GM18858 (cell line): ENCODE results near the gene CSF3R.
"Not testable (repeated sequence)": the region's sequence is repeated elsewhere in the genome, so short reads cannot be mapped to it uniquely, and the experiment has no call there.

ENCODE experiments used
- ATAC-seq: cut with Tn5 transposase; IDR thresholded peaks from one replicate; pipeline ENCODE4 v1.9.1; 2021; ENCODE audit not compliant: unreplicated experiment

The CSF3R gene

GRCh38 chr1:36484099-36484498 lies 1.4 kb upstream of the CSF3R start:
- no peak for ATAC-seq

- no peak for ATAC-seq
These were observed 666 bp downstream of the CSF3R start for GRCh38 chr1:36481771-36482723.

DNA sequence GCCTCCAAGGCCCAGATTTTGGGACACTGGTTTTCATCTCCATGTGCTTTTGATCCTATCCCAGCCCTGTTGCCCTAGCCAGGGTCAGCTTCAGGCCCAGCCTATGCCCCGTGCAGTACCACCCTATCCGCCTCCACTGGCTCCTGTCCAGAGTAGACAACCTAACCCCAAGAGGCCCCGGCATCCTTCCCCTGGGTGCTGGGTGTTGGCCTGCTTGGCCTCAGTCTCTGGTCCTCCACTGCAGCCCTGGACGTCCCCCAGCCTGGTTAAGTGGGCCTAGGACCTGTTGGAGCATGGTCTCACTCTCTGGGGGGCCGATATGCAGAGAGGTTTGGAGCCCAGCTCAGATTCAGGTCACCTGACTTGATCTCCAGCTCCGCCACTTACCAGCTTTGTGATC lies 1.6 kb downstream of the CSF3R start:
- no peak for ATAC-seq

- ATAC-seq: no peak
These were observed 2.6 kb downstream of the CSF3R start for GRCh38 chr1:36480161-36480560.

- ATAC-seq: no peak
These were observed 3.1 kb downstream of the CSF3R start for GRCh38 chr1:36479505-36480051.

DNA sequence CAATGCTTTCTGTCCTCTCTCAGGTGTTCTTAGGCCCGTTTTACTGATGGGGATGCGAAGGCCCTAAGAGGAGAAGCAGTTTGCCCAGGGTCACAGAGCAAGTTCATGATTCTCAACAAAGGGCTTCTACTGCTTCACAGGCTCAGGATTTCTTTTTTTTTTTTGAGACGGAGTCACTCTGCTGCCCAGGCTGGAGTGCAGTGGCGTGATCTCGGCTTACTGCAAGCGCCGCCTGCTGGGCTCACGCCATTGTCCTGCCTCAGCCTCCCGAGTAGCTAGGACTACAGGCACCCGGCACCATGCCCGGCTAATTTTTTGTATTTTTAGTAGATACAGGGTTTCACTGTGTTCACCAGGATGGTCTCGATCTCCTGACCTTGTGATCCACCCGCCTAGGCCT lies 5.1 kb downstream of the CSF3R start:
- ATAC-seq: not testable (repeated sequence)

DNA sequence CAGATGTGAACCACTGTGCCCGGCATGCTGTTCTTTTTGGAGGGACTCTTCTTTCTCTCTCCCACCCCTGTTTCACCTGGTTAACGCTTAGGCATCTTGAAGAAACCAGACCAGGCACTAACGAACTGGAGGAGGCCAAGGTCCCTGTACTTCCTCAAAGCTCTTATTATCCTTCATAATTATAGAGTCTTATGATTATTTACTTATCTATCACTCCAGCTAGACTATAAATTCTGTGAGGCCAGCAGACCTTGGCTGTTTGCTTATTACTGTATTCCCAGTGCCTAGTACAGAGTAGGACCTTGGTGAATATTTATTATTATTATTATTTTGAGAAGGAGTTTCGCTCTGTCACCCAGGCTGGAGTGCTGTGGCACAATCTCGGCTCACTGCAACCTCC lies 5.8 kb downstream of the CSF3R start:
- ATAC-seq: no peak

DNA sequence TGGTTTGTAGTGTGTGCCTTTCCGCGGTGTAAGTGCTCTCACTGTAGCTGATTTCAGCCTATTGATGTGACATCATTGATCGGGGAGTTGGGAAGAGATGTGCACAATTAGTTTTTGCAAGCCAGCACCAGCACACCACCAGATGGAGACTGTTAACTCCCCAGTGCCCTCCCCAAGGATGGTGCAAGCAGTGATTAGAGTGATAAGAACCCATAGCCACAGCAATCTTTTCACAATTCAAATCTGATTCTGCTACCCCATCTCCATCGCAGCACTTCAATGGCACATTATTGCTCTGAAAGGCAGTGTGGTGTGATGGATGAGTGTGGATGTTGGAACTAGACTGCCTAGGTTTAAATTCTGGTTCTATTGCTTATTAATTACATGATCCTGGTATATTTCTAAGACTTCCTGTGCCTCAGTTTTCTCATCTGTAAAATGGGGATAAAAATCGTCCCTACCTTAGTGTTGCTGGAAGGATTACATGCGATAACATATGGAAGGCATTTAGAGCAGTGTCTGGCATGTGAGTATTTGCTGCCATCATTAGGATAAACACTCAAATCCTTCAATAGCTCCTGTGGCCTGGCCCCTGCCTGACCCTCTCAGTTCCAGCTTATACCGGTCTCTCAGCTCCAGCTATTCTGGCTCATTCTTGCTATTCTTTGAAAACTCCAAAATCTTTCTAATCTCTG lies 6.7 kb downstream of the CSF3R start:
- ATAC-seq: no peak

DNA sequence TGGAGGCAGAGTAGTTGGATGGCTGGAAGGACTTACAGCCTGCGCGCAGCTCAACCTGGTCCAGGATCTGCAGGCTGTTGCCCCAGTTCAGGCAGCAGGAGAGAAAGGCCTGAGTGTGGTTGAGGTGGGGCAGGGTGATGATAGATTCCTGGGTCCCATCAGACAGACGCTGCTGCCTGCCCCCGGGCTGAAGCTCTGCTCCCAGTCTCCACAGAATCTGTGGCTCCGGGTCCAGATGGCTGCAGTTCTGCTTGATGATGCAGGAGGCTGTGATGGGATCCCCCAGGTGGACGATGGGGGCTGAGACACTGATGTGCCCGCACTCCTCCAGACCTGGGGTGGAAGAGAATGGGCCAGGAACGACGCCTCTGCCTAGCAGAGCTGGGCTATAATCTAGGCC lies 7.4 kb downstream of the CSF3R start:
- no peak for ATAC-seq

- ATAC-seq: no peak
These were observed 10.1 kb downstream of the CSF3R start for GRCh38 chr1:36472656-36473055.

GRCh38 chr1:36471830-36472641 lies 10.7 kb downstream of the CSF3R start:
- ATAC-seq: no peak

GRCh38 chr1:36469163-36469562 lies 13.6 kb downstream of the CSF3R start:
- no peak for ATAC-seq

DNA sequence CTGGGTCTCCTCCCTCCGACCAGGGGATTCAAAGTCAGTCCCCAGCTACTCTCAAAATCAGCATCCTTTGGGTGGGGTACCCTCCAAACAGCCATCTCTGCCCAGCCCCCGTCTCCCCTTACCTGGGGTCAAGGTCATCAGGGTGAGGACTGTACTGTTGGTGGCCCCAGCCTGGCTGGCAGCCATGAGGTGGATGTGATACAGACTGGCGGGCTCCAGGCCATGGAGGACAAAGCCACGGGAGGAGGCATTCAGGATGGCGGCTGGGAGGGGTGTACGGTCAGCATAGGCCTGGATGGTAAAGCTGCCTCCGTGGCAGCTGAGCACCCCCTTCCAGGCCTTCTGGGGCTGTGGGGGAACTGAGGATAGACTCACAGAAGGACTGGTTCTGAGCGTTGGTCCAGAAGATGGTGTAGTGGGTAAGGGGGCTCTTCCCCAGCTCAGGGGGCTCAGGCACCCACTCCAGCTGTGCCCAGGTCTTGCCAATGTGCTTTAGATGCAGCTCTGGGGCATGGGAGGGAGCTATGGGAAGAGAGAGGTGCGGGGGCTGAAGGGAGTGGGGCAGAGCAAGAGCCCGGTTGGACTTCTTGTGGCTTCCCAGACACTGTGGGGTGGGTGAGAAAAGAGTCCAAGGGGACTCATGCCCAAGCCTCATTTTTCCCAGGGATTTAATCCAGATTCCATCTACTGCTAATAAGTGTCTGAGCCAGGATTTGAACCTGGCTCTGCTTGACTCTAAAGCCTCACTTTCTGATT lies 14.8 kb downstream of the CSF3R start:
- ATAC-seq: no peak

DNA sequence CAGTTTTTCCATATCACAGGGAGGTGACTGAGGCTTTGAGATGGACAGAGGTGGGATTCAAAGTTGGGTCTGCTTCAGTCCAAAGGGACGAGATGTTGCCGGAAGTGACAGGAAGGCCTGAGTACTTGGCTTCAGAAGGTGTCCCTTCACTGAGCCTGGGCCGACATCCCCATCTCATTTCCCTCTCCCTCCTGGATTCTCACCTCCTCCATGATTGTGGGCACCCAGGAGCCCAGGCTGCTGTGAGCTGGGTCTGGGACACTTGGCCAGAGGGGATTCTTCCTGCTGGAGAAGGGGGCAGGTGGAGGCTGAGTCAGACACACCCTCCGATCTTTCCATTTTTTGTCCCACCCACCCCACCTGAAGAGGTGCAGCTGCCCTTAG lies 15.7 kb downstream of the CSF3R start:
- no peak for ATAC-seq

- ATAC-seq: no peak
These were observed 16.2 kb downstream of the CSF3R start for GRCh38 chr1:36466370-36467026.

GRCh38 chr1:36465731-36466369 lies 16.9 kb downstream of the CSF3R start:
- ATAC-seq: no peak

- no peak for ATAC-seq
These were observed 17.9 kb downstream of the CSF3R start for GRCh38 chr1:36464605-36465393.

DNA sequence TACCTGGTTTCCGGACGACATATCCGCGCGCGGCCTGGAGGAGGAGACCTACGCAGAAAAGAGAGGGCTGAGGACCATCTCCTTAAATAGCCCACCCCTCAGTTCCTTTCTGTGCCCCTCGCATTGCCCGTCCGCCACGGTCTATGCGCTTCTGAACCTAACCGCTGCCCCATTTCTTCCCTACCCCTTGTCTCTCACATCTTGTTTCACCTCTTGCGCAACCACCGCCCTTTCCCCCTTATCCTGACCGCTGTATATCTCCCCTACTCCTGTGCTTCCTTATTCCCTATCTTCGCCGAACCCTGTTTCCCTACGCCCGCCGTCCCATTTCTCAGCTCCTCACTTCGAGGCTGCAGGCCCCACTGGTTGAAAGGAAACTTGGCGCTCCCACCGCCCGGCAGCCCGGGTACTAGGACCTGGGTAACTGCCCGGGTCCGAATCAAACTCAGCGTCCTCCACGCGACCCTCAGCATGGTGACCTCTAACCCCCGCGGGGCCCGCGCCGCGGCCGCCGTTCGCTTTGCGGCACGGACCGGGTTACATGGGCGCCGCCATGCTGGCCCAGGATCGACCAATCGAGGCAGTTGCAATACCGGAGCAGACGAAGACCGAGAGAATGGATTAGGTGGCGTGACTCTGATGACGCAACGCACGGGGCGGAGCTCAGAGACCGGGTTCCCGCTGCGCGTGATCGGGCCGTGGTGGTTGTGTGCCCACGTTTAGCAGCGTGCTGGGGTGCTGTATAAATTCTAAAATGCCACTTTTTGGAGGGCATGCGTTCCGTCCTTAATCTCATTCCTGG lies 18.7 kb downstream of the CSF3R start, which contains the start of gene MRPS15:
Gene MRPS15 (minus strand): TSS at position 582 of the 802 bp plus-strand sequence. CDS start 109 bp downstream, at position 473.
- ATAC-seq: peak; percentile 80
